Ishikawa (cell line): ENCODE measurements around the gene MTMR1.

Experiments used
- CREB1 ChIP-seq: IDR thresholded peaks from 2 replicates; pipeline ENCODE4 v1.6.1; 2012; ENCODE audit warnings: low read depth
- NFIC ChIP-seq: IDR thresholded peaks from 2 replicates; pipeline ENCODE4 v1.6.1; 2012
- RAD21 ChIP-seq: IDR thresholded peaks from 2 replicates; pipeline ENCODE4 v1.6.1; 2012; ENCODE audit warnings: low read depth
- TAF1 ChIP-seq: IDR thresholded peaks from 2 replicates; pipeline ENCODE4 v1.6.1; 2012; ENCODE audit warnings: low read depth, mild to moderate bottlenecking
- TCF12 ChIP-seq: IDR thresholded peaks from 2 replicates; pipeline ENCODE4 v1.6.1; 2012; ENCODE audit warnings: low read depth
- TEAD4 ChIP-seq: IDR thresholded peaks from 2 replicates; pipeline ENCODE4 v1.6.1; 2012
- ZBTB7A ChIP-seq: IDR thresholded peaks from 2 replicates; pipeline ENCODE4 v1.6.1; 2012; ENCODE audit warnings: low read depth
- TF ChIP-seq, protein P1 (sequence below): IDR thresholded peaks from 2 replicates; pipeline ENCODE4 v1.6.1; 2012

DNA sequence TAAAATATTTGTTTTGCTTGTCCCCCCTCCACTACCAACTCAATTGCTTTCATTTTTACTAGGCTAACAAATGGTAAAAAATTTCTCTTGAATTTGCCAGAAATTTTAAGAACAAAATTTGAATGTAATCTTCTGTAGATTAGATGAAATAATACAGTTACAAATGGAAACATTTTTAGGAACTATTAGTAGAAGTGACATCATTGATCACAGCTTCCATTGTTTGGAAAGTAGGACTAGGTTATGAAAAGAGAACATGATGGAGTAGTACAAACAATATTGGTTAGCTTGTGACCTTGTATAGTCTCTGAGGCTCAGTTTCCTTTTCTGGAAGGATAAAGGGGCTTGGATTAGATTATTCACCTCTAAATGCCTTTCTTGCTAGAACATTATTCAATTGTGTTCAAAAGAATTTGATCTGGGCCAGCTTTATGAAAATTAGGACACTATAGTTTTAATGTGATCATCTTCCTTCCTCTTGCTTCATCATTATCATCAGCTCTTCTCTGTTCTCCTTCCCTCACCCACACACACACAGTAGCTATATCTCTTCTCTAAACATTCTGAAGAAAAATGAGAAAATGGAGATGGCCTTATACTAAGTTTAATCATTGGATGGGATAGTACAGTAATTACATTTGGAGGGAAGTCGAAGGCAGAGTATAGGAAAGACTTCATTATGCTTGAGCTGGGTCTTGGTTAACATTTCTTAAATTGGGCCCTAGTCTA, 9.9 kb downstream of the MTMR1 start:
- TF ChIP-seq, protein P1, sequence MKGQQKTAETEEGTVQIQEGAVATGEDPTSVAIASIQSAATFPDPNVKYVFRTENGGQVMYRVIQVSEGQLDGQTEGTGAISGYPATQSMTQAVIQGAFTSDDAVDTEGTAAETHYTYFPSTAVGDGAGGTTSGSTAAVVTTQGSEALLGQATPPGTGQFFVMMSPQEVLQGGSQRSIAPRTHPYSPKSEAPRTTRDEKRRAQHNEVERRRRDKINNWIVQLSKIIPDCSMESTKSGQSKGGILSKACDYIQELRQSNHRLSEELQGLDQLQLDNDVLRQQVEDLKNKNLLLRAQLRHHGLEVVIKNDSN, result no peak
- TF ChIP-seq CREB1 (no peak), TCF12 (no peak), TEAD4 (no peak), RAD21 (no peak), NFIC (no peak), TAF1 (no peak), ZBTB7A (no peak)
